Measurements from ENCODE around the gene PPL. TPM values are rescaled to one million over a fixed set of nuclear protein-coding genes. Genes with fewer than 3 reads are reported as not detected.

The PPL gene
- total RNA-seq, 1 experiment from 2014 or later = 28.5 TPM

GRCh38 chr16:4862639-4863038 lies 74.3 kb downstream of the PPL start (continued):
- TF ChIP-seq ETV6 (CRISPR knock-in tag; IDR thresholded peaks at IDR 0.05) = no peak
- no peak for TF ChIP-seq IRF2 (CRISPR knock-in tag; IDR thresholded peaks at IDR 0.05; ENCODE audit: borderline replicate concordance, low read depth)
- no peak for TF ChIP-seq ZNF416 (CRISPR knock-in tag; IDR thresholded peaks at IDR 0.05)
- no peak for TF ChIP-seq ESRRA (CRISPR knock-in tag; IDR thresholded peaks at IDR 0.05; ENCODE audit: borderline replicate concordance)
- TF ChIP-seq, protein P1, sequence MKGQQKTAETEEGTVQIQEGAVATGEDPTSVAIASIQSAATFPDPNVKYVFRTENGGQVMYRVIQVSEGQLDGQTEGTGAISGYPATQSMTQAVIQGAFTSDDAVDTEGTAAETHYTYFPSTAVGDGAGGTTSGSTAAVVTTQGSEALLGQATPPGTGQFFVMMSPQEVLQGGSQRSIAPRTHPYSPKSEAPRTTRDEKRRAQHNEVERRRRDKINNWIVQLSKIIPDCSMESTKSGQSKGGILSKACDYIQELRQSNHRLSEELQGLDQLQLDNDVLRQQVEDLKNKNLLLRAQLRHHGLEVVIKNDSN (CRISPR knock-in tag; IDR thresholded peaks at IDR 0.05) = no peak
- no peak for TF ChIP-seq TCF7 (CRISPR knock-in tag; IDR thresholded peaks at IDR 0.05; ENCODE audit: low read depth)
- no peak for TF ChIP-seq HMGA2 (CRISPR knock-in tag; IDR thresholded peaks at IDR 0.05)

DNA sequence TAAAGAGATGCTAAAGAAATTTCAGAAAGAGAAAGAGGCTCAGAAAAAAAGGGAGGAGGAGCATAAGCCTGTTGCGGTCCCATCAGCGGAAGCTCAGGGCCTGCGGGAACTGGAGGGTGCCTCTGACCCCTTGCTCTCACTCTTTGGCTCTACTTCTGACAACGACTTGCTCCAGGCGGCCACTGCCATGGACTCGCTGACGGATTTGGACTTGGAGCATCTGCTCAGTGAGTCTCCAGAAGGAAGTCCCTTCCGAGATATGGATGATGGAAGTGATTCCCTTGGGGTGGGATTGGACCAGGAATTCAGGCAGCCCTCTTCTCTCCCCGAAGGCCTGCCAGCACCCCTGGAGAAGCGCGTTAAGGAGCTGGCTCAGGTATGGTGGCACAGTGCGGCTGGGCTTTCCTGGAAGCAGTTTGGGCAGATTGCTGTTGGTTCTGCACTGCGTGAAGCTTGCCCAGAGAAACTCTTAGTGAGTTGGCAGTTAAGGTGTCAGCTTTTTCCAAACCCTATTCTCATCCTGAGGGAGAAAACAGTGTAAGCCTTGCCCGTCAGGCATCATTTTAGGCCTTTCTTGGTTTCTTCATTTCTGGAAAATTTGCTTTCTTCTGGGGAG lies 76.1 kb downstream of the PPL start:
- H3K27me3 Mint-ChIP-seq (ENCODE audit: low read depth) = no peaks in the 10 kb centered on the region
- no peaks in the 10 kb centered on the region for H3K9me3 Mint-ChIP-seq
- H3K36me3 Mint-ChIP-seq = peaks cover 50% of the 10 kb centered on the region
- no peak overlapping the region for H3K4me3 Mint-ChIP-seq
- ChIA-PET CTCF (interaction anchor here (0.8 kb wide), 1 partner anchor 76 kb away, joined by 4 read pairs; the partner anchor contains the start of gene PPL), POLR2A (no interaction called here)
- H3K27ac Mint-ChIP-seq = no peak overlapping the region
- ATAC-seq = no peak
- DNase-seq (ENCODE audit: low spot score) = no peak
- no peaks in the 10 kb centered on the region for H3K4me1 Mint-ChIP-seq
- no peak for TF ChIP-seq ARID4B (CRISPR knock-in tag; IDR thresholded peaks at IDR 0.05; ENCODE audit: borderline replicate concordance)
- no peak for TF ChIP-seq ZMAT4 (CRISPR knock-in tag; IDR thresholded peaks at IDR 0.05)
- TF ChIP-seq STAT6 (CRISPR knock-in tag; conservative IDR thresholded peaks at IDR 0.05; ENCODE audit: low read depth) = no peak
- TF ChIP-seq, protein P2, sequence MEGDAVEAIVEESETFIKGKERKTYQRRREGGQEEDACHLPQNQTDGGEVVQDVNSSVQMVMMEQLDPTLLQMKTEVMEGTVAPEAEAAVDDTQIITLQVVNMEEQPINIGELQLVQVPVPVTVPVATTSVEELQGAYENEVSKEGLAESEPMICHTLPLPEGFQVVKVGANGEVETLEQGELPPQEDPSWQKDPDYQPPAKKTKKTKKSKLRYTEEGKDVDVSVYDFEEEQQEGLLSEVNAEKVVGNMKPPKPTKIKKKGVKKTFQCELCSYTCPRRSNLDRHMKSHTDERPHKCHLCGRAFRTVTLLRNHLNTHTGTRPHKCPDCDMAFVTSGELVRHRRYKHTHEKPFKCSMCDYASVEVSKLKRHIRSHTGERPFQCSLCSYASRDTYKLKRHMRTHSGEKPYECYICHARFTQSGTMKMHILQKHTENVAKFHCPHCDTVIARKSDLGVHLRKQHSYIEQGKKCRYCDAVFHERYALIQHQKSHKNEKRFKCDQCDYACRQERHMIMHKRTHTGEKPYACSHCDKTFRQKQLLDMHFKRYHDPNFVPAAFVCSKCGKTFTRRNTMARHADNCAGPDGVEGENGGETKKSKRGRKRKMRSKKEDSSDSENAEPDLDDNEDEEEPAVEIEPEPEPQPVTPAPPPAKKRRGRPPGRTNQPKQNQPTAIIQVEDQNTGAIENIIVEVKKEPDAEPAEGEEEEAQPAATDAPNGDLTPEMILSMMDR (IDR thresholded peaks at IDR 0.05) = no peak
- TF ChIP-seq ESRRA (CRISPR knock-in tag; IDR thresholded peaks at IDR 0.05; ENCODE audit: borderline replicate concordance) = no peak
- no peak for TF ChIP-seq GTF2I (CRISPR knock-in tag; conservative IDR thresholded peaks at IDR 0.05)
- TF ChIP-seq MYBL2 (CRISPR knock-in tag; IDR thresholded peaks at IDR 0.05) = no peak
- TF ChIP-seq, protein P3, sequence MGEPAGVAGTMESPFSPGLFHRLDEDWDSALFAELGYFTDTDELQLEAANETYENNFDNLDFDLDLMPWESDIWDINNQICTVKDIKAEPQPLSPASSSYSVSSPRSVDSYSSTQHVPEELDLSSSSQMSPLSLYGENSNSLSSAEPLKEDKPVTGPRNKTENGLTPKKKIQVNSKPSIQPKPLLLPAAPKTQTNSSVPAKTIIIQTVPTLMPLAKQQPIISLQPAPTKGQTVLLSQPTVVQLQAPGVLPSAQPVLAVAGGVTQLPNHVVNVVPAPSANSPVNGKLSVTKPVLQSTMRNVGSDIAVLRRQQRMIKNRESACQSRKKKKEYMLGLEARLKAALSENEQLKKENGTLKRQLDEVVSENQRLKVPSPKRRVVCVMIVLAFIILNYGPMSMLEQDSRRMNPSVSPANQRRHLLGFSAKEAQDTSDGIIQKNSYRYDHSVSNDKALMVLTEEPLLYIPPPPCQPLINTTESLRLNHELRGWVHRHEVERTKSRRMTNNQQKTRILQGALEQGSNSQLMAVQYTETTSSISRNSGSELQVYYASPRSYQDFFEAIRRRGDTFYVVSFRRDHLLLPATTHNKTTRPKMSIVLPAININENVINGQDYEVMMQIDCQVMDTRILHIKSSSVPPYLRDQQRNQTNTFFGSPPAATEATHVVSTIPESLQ (CRISPR knock-in tag; IDR thresholded peaks at IDR 0.05) = no peak
- no peak for TF ChIP-seq E2F1 (CRISPR knock-in tag; IDR thresholded peaks at IDR 0.05)
- TF ChIP-seq ZNF671 (CRISPR knock-in tag; IDR thresholded peaks at IDR 0.05) = no peak
- TF ChIP-seq, protein P4, sequence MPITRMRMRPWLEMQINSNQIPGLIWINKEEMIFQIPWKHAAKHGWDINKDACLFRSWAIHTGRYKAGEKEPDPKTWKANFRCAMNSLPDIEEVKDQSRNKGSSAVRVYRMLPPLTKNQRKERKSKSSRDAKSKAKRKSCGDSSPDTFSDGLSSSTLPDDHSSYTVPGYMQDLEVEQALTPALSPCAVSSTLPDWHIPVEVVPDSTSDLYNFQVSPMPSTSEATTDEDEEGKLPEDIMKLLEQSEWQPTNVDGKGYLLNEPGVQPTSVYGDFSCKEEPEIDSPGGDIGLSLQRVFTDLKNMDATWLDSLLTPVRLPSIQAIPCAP (CRISPR knock-in tag; IDR thresholded peaks at IDR 0.05) = no peak
- no peak for TF ChIP-seq ZBTB21 (CRISPR knock-in tag; IDR thresholded peaks at IDR 0.05; ENCODE audit: borderline replicate concordance)
- TF ChIP-seq FOXP4 (CRISPR knock-in tag; IDR thresholded peaks at IDR 0.05) = no peak
